OCI-LY7 (cell line): ENCODE measurements around the gene CD302.

Experiments used
- CTCF ChIP-seq: fragments of 200-600 bp; sonication (generic); conservative IDR thresholded peaks from 2 replicates; pipeline ENCODE4 v1.5.1; 2014; ENCODE audit warnings: mild to moderate bottlenecking, antibody characterized with exemption, low read length, moderate library complexity, mixed read lengths
- EZH2phosphoT487 ChIP-seq: fragments of 200-600 bp; sonication (generic); IDR thresholded peaks from 2 replicates; pipeline ENCODE4 v1.6.1; 2018; ENCODE audit warnings: low read depth, borderline replicate concordance, mild to moderate bottlenecking, mixed run types, antibody characterized with exemption, low read length, moderate library complexity, mixed read lengths

DNA sequence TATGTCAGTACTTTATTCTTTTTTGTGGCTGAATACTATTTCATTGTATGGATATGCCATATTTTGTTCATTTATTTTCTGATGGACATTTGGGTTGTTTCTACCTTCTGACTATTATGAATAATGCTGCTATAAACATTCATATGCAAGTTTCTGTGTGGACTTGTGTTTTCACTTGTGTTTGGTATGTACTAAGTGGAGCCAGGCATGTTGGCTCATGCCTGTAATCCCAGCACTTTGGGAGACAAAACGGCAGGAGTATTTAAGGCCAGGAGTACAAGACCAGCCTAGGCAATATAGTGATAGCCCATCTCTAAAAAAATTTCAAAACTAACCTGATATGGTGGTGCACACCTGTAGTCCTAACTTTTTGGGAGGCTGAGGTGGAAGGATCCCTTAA lies 62.4 kb downstream of the CD302 start:
- TF ChIP-seq CTCF (no peak), EZH2phosphoT487 (no peak)
